ENCODE results near the gene ETV5.

DNA sequence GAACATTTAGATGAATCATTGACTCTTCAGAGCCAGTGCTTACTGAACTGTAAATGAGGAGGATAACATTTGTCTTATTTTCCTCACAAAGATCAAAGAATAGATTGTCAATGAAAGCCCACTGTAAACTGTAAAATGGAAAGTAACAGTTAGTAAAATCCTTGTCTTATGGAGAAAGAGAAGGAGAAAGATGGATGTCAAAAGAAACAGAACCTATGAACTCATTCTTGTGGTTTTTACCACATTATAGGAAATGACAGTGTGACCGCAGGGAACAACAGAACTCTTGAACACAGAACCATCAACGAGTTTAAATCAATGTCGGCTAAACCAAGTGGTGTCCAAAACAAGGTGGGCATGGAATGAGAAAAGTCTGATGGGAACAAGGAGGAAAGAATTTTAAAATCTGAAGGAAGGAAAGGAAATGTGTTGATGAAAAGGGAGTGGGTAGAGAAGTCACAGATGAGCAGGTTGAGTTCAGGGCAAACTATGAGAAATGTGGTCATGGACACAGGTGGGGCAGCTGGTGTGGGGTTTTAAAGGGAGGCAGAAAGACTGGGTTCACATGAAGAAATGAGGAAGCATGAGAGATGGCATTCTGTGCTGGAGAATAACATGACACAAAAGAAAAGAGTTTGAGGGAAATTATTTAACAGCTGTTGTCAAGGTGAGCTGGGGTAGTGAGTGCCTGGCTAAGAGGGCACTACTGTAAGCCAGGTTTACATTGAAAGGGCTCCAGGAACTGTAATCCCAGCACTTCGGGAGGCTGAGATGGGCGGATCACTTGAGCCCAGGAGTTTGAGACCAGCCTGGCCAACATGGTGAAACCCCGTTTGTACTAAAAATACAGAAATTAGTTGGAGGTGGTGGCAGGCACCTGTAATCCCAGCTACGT lies 42.4 kb upstream of the ETV5 start:
- TF ChIP-seq, protein P1, sequence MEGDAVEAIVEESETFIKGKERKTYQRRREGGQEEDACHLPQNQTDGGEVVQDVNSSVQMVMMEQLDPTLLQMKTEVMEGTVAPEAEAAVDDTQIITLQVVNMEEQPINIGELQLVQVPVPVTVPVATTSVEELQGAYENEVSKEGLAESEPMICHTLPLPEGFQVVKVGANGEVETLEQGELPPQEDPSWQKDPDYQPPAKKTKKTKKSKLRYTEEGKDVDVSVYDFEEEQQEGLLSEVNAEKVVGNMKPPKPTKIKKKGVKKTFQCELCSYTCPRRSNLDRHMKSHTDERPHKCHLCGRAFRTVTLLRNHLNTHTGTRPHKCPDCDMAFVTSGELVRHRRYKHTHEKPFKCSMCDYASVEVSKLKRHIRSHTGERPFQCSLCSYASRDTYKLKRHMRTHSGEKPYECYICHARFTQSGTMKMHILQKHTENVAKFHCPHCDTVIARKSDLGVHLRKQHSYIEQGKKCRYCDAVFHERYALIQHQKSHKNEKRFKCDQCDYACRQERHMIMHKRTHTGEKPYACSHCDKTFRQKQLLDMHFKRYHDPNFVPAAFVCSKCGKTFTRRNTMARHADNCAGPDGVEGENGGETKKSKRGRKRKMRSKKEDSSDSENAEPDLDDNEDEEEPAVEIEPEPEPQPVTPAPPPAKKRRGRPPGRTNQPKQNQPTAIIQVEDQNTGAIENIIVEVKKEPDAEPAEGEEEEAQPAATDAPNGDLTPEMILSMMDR (IDR thresholded peaks at IDR 0.05), result no peak
- TF ChIP-seq MEF2A (IDR thresholded peaks at IDR 0.05; ENCODE audit: borderline replicate concordance, low read depth), result no peak
- no peak for TF ChIP-seq SMC3 (IDR thresholded peaks at IDR 0.05; ENCODE audit: low read depth, low read length)
- TF ChIP-seq, protein P2, sequence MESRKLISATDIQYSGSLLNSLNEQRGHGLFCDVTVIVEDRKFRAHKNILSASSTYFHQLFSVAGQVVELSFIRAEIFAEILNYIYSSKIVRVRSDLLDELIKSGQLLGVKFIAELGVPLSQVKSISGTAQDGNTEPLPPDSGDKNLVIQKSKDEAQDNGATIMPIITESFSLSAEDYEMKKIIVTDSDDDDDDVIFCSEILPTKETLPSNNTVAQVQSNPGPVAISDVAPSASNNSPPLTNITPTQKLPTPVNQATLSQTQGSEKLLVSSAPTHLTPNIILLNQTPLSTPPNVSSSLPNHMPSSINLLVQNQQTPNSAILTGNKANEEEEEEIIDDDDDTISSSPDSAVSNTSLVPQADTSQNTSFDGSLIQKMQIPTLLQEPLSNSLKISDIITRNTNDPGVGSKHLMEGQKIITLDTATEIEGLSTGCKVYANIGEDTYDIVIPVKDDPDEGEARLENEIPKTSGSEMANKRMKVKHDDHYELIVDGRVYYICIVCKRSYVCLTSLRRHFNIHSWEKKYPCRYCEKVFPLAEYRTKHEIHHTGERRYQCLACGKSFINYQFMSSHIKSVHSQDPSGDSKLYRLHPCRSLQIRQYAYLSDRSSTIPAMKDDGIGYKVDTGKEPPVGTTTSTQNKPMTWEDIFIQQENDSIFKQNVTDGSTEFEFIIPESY (IDR thresholded peaks at IDR 0.05; ENCODE audit: borderline replicate concordance, low read depth), result no peak
- TF ChIP-seq EP300 (IDR thresholded peaks at IDR 0.05; ENCODE audit: borderline replicate concordance in 1 of 2, low read depth in 1 of 2, low read length in 1 of 2), result no peak
- TF ChIP-seq GABPA (IDR thresholded peaks at IDR 0.05; ENCODE audit: low read depth), result no peak
- no peak for TF ChIP-seq ELF1 (IDR thresholded peaks at IDR 0.05)
